ENCODE data around the gene GOSR2.
"Not testable (repeated sequence)": the region's sequence is repeated elsewhere in the genome, so short reads cannot be mapped to it uniquely, and the experiment has no call there.

GOSR2 gene

DNA sequence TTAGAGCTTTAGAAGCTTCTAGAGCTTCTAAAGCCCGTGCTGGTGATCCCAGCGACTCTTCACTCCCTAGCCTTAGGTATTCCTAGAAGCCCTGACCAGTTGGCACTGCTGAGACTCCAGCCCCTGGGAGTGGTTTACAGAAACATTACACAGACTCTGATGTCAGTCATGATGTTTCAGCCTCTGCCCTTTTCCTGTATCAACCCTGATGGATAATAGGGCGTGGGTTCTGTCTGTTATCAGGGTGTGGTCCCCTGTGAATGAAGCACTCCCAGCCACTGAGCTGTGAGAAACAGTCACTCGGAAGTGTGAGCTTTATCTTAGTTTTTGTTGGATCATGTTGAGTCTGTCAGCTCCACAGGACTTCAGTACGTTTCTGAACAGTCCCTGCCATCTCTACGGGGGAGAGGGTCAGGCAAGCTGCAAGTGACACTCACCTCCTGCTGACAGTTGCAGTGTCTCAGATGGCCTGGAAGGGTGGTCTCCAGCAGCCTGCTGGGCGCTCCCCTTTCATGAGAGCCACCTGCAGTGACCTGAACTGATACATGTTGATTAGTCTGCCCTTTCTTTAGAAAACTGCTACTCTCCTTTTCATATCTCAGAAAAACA lies 12.8 kb downstream of the GOSR2 start:
- DNase-seq = no peak

GRCh38 chr17:46940692-46941404 lies 17.9 kb downstream of the GOSR2 start:
- peak; percentile 69 for DNase-seq

DNA sequence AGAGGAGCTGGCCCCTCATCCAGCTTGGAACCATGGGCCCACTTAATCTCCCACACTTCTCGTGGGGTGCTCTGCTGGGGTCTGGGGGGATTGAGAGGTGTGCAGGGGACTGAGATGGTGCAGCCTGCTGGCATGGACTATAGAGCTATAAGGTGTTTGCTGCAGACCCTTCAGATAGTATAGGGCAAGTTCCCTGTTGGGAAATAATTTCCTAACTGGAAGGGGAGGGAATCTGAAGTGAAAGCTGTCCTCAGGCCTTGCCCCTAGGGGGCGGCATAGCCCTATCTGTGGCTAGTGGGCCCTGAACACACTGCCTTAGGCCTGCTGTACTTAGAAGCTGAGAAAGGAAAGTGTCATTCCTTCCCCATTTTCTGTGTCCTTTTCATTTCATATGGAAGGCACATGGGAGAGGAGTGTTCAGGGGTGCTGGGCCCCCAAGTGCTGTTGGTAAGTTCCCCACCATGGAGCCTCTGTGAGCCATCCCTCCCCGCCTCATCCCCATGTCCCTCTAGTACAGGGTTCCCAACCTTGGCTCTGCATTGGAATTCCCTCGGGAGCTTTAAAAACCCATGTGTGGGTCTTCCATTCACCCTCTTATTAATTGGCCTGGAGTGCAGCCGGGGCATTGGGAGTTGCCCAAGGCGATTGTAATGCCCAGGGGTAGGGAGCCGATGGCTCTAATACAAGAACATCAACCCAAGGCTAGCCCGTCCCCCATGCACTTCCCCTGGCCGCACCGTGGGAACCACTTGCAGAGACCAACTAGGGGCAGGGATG lies 19.7 kb downstream of the GOSR2 start:
- peak; percentile 68 for DNase-seq

GRCh38 chr17:46943218-46943500 lies 20.2 kb downstream of the GOSR2 start:
- no peak for DNase-seq

GRCh38 chr17:46943501-46944393 lies 20.8 kb downstream of the GOSR2 start:
- DNase-seq = peak; percentile 44

- DNase-seq = no peak
Observed at GRCh38 chr17:46944931-46945330, 22.0 kb downstream of the GOSR2 start.

DNA sequence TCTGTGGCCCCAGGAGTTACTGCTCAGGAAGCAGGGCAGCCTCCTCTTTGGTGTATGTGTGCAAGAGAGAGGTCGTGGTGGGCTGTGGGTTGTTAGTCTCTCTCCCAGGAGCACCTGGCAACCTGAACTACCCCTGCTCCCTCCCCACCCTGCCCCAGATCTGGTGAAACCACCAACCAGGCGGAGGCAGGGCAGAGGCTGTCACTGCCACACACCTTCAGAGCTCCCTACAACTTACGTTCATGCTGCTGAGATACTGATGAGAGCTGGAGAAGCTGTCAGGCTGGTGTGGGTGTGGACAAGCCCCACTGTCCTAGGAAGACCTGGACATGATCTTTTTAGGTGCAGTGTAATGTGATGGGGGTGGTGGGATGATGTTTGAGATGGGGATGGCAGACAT lies 24.3 kb downstream of the GOSR2 start:
- no peak for DNase-seq

DNA sequence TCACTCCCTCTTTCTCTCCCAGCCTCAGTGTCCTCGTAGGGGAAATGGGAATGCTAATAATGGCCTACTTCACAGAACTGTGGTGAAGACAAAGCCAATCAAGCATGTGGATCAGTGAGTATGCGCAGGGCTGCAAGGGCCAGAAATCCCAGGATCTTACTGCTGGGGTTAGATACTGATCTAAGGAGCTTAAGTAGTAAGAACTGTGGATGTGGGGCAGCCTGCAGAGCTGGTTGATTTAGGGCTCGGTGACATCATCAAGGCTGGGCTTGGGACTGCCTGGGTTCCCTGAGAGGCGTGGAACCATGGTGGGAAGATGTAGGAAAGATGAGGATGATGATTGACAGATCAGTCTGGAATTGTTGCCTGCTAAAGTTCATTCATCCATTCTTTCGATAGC lies 25.6 kb downstream of the GOSR2 start:
- no peak for DNase-seq

DNA sequence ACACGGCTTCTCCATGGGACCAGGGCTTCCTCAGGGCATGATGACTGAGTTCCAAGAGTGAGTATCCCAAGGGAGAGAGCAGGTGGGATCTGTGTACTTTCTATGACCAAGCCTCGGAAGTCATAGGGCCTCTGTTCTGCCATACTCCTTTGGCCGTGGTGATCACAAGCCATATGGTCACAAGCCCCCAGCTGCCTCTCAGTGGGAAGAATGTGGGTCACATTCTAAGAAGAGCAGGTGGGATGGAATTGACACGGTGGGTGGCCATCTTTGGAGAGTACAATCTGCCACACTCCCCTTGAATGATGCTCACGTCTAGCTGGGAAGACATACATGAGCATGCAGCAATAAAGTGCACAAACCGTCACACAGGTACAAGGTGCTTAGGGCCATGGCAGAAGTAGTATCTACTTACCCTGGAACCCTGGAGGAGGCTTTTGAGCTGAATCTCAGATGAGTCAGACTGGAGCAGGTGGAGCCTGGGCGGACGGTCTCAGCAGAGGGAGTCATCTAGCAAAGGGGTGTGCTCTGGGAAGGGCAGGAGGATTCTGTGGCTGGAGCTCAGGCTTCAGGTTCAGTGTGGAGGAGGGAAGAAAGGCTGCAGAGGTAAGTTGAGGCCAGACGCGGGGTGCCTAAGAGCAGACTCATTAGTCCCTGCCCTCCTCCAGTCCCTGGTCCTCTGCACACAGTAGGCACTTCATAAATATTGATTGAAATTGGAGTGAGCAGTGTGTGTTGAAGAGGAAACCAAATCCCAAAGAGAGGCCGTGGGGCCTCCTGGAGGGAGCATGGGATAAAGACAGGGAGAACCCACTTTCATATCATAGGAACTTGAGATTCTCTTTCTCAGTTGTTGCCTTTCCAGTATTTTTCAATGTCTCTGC lies 26.6 kb downstream of the GOSR2 start:
- no peak for DNase-seq

GRCh38 chr17:46950342-46950996 lies 27.5 kb downstream of the GOSR2 start:
- no peak for DNase-seq

DNA sequence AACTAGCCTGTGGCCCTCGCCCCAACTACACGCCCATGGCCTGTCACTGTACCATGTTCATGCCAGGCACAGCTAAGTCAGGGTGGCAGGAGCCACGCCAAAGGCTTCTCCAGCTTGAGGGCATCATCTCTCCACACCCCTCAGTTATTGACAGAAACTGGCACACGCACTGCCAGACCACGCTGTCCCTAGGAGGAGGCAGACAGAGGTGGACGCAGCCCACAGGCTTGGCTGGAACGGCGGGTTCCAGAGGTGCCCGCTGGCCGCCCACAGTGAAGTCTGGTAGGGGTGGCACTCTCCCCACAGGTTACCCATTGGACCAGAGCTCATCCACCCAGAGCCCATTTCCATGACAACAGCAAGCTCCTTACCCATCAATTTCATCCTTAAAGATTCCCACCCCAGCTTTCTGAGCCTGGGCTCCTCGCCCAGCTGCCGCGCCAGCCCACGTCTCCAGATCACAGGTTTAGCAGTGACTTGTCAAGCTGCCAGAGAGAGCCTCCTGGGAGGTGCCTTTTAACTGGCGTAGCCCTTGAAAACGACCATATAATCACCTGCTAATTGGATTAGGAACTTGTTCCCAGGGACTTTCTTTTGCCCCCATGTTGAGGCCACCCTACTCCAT lies 28.1 kb downstream of the GOSR2 start:
- DNase-seq = no peak

- no peak for DNase-seq
Observed at GRCh38 chr17:46951706-46952105, 28.7 kb downstream of the GOSR2 start.

DNA sequence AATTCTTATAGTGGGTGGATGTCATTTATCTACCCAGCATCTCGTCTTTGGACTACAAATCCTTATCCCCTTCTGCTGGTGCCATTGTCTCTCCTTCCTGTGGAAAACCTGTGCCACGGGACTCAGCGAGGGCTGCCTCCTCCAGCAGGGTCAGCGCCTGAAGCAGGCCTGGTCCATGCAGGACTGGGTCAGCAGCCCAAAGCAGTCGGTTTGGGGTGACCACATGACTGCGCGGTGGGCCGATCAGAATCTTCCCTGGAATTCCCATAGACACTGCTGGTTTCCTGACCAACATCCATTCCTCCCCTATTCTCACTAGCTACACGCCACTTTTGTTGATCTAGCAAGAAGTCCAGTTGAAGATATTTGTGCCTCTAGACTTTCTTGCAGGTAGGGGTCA lies 29.2 kb downstream of the GOSR2 start:
- DNase-seq = no peak

DNA sequence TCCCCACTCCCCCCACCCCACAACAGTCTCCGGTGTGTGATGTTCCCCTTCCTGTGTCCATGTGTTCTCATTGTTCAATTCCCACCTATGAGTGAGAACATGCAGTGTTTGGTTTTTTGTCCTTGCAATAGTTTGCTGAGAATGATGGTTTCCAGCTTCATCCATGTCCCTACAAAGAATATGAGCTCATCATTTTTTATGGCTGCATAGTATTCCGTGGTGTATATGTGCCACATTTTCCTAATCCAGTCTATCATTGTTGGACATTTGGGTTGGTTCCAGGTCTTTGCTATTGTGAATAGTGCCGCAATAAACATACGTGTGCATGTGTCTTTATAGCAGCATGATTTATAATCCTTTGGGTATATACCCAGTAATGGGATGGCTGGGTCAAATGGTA lies 30.2 kb downstream of the GOSR2 start:
- not testable (repeated sequence) for DNase-seq

DNA sequence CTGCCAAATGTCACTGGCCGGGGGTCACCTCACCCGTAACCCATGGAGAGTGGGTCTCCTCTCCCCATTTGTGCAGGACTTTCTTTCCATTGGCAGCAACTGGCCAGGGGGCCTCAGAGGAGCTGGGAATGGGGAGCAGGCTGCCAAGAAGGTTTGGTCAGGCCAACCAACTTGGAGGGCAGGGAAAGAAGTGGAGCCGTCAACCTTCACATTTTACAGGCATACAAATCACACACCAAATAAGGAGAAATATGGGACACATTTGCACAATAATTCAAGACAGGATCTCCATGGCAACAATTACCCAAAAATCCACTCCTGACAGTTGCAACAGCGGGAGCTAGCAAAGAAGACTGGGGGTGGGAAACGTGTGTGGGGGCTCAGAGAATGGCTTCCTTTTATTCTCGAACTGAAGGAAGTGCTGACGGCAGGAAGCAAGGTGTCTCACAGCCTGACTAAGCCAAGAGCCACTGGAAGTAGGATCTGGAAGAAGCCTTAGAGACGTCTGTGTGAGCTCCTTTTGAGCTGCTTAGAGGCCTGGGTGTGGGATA lies 35.2 kb downstream of the GOSR2 start:
- DNase-seq = peak; percentile 36

DNA sequence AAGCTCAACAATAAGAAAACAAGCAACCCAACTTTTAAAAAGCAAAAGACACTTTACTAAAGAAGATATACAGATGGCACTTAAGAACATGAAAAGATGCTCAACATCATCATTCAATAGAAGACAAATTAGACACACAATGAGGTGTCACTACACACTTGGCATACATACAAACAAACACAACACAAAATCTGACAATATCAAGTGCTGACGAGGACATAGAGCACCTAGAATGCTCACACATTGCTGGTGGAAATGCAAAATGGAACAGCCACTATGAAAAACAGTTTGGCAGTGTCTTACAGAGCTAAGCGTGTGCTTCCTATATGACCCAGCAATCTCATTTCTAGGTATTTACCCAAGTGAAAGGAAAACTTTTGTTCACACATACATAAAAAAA lies 37.2 kb downstream of the GOSR2 start:
- no peak for DNase-seq

DNA sequence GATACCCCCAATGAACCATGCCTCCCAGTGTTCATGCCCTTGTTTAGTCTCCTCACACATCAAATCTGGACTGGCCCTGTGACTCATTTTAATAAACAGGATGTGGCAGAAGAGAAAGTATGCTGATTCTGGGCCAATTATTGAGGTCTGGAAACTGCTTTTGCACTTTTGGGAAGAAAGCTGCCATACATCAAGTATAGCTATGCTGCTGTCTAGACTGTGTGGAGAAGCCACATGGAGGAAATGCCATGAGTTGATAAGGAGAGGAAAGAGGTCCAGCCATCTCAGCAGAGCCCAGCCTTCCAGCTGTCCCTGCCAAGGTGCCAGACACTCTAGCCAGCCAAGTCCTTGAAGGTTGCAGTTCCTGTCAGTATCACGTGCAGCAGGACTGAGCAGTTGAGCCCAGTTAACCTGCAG lies 39.4 kb downstream of the GOSR2 start:
- DNase-seq = peak; percentile 76

- no peak for DNase-seq
Observed at GRCh38 chr17:46963571-46963970, 40.6 kb downstream of the GOSR2 start.

DNA sequence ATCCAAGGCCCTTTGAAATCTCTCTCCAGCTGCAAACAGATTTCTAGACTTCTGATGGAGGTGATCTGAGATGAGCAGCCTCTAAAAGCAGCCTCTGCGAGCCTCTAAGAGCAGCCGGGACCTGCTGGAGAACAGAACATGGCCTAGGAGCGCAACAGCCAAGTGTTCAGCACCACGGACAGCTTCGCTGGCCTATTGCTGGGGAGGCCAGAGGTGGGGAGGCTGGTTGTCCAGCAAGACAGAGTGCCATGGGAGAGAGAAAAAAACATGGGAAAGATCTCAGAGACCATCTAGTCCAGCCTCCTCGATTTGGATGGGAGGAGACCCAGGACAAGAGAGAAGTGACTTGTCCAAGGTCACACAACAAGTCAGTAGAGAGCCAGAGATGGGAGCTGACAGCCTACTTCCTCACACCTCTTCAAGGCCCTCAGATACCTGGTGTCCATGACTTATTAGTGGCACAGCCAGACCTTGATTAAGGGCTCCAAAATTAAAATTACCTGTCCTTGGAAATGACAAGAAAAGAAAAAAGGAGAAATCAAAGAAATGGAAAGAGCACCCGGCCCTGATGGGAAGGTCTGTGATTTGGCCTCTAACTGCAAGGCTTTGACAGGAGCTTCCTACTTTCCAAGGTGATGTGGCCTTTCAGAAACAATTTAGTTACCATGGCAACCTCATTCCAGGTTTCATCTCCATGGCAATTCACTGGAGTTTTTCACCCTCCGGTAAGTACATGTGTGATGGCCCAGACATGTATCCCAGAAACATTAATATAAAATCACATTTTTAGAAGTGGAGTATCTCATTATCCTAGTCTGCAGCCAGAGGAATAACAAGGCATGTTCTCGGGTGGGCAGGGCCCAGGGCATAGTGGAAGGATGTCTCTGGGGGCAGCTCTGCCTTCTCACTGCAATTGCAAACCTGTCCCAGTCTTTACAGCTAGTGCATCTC lies 41.6 kb downstream of the GOSR2 start:
- peak; percentile 22 for DNase-seq

All from fibroblast of skin of right biceps (primary cell).